A549 treated with CpdA at 1 μM for 4 hours (cell line): ENCODE data around the gene LAPTM4A. TPM values are rescaled to one million over a fixed set of nuclear protein-coding genes. Genes with fewer than 3 reads are reported as not detected.

ENCODE experiments used
- total RNA-seq: library from RNA; stranded (reverse); fragments of 200-300 nt; extraction: Qiagen RNA extraction; gene quantifications from 5 replicates; pipeline ENCODE4 v1.2.3, GENCODE V29; 2022; ENCODE audit warnings: low read depth

The LAPTM4A gene
- 226 to 267 TPM (median 247 TPM) in 5 replicates for total RNA-seq

GRCh38 chr2:20051532-20052228, at the start of gene LAPTM4A:
TSS of gene LAPTM4A (minus strand) at chr2:20051628. CDS start at chr2:20051520, 108 bp downstream.

GRCh38 chr2:20012282-20013125, 38.9 kb downstream of the LAPTM4A start, which contains the start of gene MATN3:
TSS of gene MATN3 (minus strand) at chr2:20012668. CDS start at chr2:20012631, 37 bp downstream.

GRCh38 chr2:19989667-19990415, 61.6 kb downstream of the LAPTM4A start, which contains the start of gene WDR35:
TSS of gene WDR35 (minus strand) at chr2:19990105. CDS start at chr2:19990015, 90 bp downstream.

Other genes starting within 250 kb of the LAPTM4A start
- gene TTC32, start 149.6 kb downstream of the LAPTM4A start, total RNA-seq = 11.6 to 16.4 TPM (median 12.3 TPM) in 5 replicates
- gene WDR35, start 61.5 kb downstream of the LAPTM4A start, total RNA-seq = 12.9 to 21.6 TPM (median 14.9 TPM) in 5 replicates
- 9.3 to 14.2 TPM (median 12.8 TPM) in 5 replicates for gene MATN3, start 39.0 kb downstream of the LAPTM4A start, total RNA-seq
- gene SDC1, start 173.5 kb upstream of the LAPTM4A start, total RNA-seq = 161 to 205 TPM (median 186 TPM) in 5 replicates